ENCODE measurements around the gene MTR.

MTR gene

GRCh38 chr1:236779312-236779711 is 15.8 kb upstream of the MTR start:
- DNase-seq (ENCODE audit: low read depth in 3 of 3), result no peak

DNA sequence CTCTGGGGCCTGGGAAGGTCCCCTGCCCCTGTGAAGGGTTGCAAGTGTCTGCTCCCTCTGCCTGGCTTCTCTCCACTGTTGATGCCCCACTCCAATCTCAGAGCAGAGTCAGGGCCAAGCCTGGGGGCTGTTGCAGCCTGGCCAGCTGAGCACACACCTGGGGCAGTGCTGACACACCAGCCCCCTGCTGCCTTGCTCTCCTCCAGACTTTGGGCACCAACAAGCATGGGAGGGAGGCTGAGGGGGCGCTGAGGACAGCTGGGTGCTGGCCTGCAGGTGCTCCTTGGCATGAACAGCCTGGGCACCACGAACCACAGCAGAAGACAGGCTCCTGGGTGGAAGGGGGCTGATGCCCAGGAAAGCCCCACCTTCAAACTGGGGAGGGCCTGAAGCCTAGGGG is 9.6 kb upstream of the MTR start:
- DNase-seq (ENCODE audit: low read depth in 3 of 3), result no peak

DNA sequence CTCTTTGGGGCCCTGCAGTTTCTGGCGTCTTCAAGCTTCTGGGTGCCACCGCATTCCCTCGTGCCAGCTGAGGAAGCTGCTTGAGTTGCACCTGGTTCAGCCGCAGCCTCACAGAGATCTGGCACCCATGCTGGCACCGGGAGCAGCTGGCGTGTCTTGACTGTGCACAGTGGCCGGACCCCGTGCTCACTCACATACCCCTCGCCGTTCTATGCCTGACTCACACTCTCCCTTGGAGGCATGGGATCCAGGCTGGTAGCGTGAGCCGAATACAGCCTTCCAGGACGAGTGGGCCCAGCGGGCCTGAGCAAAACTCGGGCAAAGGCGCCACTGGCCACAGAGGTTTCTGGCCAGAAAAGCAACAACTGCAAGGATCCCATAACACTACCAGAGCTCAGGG is 8.6 kb upstream of the MTR start:
- no peak for DNase-seq (ENCODE audit: low read depth in 3 of 3)

- DNase-seq (ENCODE audit: low read depth in 3 of 3), result no peak
Measured at GRCh38 chr1:236794585-236795034, 482 bp upstream of the MTR start.

DNA sequence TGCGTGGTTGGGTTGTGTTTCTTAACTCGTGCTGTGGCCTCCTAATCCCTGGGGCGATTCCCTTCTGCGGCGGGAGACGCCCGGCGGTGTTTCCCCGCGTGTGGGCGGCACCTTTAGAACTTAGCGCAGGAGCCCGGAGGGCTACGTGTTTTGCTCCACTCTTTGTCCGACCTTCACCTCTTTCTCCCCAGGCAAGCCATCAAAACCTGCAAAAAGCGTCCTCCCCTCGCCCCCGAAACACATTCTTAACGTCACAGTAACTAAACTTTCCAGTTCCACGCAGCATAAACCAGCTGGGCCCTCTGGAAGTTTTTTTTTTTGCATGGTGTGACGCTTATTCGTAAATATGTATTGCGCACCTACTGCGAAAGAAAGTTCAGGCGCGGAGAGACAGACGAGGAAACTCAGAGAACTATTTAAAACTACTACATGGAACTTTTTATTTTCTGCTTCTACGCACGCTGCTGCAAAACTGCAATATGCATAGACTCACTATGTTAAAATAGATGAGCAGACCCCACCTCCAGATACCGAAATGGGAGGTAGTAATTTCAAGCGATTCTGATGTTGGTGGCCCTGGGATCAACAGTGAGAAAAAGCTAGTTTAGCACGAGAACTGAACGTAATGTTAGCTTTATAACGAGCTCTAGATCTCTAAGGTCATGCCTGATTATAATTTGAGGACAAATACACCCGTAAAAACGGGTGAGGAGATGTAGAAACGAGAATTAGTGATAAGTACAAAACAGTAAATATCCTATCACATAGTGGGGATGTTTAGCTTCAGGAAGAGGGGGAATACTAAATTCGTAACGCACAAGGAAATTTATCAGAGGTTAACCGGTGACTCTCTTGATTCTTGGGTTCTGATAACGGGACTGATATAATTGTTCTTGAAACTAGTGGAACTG is 920 bp downstream of the MTR start:
- DNase-seq (ENCODE audit: low read depth in 3 of 3), result peak; percentile 46 to 72 (median 52)

DNA sequence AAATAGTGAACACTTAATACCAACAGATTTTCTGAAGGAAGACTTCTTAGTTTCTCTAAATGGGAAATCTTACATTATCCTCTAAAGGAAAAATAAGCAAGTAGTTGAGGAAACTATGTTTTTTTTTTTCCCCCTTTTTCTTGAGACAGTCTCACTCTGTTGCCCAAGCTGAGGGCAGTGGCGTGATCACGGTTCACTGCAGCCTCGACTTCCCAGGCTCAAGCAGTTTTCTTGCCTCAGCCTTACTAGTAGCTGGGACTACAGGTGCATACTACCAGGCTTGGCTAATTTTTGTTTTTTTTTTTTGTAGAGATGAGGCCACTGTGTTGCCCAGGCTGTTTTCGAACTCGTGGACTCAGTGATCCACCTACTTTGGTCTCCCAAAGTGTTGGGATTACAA is 3.9 kb downstream of the MTR start:
- no peak for DNase-seq (ENCODE audit: low read depth in 3 of 3)

GRCh38 chr1:236800002-236800620 is 5.0 kb downstream of the MTR start:
- no peak for DNase-seq (ENCODE audit: low read depth in 3 of 3)

GRCh38 chr1:236800623-236801022 is 5.5 kb downstream of the MTR start:
- DNase-seq (ENCODE audit: low read depth in 3 of 3), result no peak

DNA sequence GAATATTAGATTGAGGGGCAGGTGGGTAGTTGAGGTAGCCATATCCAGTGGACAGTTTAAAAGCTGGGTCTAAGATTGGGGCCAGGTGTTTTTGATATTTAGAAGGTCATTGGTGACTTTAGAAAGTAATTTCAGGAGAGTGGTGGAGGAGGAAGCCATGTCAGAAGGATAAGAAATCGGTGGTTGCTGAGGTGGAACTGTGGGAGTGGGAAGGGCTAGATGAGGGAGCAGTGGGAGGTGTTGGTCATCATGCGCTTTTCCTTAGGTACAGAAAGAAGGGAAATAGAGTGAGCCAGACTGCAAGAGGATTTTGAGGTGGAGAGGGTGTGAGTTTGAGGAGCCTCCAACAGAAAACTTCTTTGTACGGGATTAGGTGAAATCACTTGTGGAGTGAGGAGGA is 7.2 kb downstream of the MTR start:
- no peak for DNase-seq (ENCODE audit: low read depth in 3 of 3)

DNA sequence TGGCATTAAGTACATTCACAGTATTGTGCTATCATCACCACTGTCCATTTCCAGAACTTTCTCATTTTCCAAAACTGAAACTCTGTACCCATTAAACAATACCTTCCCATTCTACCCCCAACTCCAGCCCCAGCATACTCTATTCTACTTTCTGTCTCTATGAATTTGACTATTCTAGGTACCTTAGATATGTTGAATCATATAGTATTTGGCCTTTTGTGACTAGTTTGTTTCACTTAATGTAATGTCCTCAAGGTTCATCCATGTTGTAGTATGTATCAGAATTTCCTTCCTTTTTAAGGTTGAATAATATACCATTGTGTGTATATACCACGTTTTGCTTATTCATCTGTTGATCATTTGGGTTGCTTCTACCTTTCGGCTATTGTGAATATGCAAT is 11.5 kb downstream of the MTR start:
- no peak for DNase-seq (ENCODE audit: low read depth in 3 of 3)

DNA sequence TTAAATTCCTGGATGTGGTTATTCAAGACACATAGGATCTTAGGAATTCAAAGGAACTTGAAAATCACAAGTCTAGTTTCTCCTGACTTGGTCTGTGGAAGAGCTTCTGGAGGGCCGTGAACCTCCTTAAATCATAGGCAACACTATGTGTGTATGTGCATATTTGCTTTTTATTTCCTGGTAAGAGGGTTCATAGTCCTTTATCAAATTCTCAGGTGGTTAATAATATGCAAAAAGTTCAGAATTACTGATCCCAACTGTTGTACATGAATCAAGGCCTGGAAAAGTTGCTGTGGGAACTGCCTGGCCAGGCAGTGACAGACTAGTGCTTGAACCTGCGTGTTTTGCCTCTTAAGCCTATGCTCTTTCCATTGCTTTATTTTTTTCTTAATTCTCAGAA is 12.9 kb downstream of the MTR start:
- no peak for DNase-seq (ENCODE audit: low read depth in 3 of 3)

DNA sequence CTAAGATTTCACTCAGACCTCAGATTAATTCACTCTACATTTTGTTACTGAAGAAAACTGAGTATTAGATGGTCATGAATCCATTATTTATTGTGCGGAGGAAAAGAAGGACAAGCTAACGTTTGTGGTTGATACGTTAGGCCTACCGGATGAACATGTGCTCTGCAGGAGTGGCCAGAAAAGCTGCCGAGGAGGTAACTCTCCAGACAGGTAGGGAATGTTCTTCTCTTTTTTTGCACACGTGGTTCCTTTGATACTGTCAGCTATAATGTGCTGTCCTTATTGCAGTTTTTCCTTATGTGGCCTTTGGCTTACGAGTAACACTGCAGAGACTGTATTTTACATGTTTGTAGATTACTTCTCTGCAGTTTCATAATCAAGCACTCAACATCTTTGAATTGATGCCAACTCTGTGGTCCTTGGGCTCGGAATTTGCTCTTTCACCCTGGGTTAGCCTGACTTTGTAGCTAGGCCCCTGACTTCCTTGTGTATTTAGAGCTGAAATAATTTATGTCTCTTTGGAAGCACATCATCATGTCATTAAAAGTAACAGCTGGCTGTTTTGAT is 13.6 kb downstream of the MTR start:
- DNase-seq (ENCODE audit: low read depth in 3 of 3), result no peak

- no peak for DNase-seq (ENCODE audit: low read depth in 3 of 3)
Measured at GRCh38 chr1:236809148-236809547, 14.1 kb downstream of the MTR start.

GRCh38 chr1:236810018-236810417 is 14.9 kb downstream of the MTR start:
- no peak for DNase-seq (ENCODE audit: low read depth in 3 of 3)

- DNase-seq (ENCODE audit: low read depth in 3 of 3), result no peak
Measured at GRCh38 chr1:236812334-236813030, 17.4 kb downstream of the MTR start.

DNA sequence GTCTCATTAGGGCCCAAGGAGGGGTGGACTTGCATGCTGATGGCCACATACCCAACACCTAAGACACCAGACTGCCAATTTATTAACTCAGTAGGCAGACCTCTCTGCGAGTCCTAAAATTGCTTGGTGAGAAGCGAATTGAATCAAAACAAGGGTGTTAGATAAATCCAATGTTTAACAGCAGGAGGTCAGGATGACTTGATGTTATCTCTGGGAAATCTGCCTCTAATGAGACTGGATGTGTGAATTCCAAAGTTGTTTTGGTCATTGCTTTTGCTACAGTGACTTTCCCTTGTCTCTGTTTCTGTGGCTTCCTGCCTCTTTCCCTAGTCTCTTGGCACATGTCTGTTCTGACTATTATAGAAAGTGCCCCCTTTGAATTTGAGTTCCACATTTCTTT is 20.8 kb downstream of the MTR start:
- no peak for DNase-seq (ENCODE audit: low read depth in 3 of 3)

- DNase-seq (ENCODE audit: low read depth in 3 of 3), result no peak
Measured at GRCh38 chr1:236819856-236820255, 24.8 kb downstream of the MTR start.

GRCh38 chr1:236821091-236821627 is 26.1 kb downstream of the MTR start:
- no peak for DNase-seq (ENCODE audit: low read depth in 3 of 3)

DNA sequence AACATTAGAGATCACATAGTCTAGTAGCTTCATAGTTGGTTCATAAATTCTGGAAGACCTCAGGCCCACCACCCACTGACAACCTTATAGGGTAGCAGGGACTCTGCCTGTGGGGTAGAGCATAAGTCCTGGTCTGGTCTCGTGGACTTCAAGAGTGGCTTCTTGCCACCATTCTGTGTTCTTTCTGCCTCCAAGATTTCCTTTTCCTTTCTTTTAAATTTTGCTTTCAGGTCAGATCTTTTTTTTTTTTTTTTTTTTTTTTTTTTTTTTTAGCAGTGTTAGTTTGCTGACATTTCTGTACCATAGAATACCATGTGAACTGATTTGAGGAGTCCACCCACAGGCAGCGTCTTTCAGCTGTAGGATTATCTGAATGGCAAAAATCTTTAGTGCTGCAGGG is 28.5 kb downstream of the MTR start:
- no peak for DNase-seq (ENCODE audit: low read depth in 3 of 3)

DNA sequence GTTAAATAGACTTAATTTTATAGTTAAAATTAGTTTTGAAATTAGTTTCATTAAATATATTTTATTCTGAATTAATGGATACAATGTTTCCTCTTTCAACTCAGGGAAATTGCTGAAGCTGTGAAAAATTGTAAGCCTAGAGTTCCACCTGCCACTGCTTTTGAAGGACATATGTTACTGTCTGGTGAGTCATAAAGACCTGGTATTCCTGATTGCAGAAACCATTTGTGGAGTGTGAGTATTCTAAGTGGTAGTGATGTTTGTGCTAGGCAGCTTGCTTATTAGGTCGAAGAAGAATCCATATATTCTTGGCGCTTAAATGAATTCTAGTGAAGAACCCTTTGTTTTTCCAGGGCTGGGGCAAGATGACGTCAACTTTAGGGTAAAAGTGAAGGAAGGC is 34.0 kb downstream of the MTR start:
- DNase-seq (ENCODE audit: low read depth in 3 of 3), result no peak

- no peak for DNase-seq (ENCODE audit: low read depth in 3 of 3)
Measured at GRCh38 chr1:236830116-236830515, 35.0 kb downstream of the MTR start.

DNA sequence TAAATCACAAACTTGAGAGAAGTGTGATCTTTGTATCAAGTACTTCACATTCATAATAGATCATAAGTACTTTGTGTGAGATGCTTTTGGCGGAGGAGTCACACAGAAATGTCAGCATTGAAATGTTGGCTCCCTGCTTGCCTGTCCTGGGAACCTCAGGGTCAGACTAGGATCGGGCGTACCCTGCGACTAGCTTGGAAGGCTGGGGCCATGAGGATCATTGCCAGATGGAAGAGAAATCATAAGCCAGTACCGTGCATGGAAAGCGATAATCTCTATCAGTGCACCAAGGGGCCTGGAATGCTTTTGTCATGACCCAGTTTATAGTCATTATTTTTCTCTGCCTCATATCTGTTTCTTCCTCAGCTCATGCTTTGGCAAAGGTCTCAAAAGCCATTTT is 35.5 kb downstream of the MTR start:
- DNase-seq (ENCODE audit: low read depth in 3 of 3), result no peak

Measured in stimulated activated CD4-positive, alpha-beta T cell treated with anti-CD3 and anti-CD28 coated beads, TNF-alpha, amount 100 ng/mL, for 24 hours (primary cell).